Effector CD4-positive, alpha-beta T cell (primary cell): ENCODE results near the gene NFXL1.

ENCODE experiments used
- DNase-seq: peaks from one replicate; pipeline ENCODE4 v3.0.0-alpha.2; 2020

Gene NFXL1

DNA sequence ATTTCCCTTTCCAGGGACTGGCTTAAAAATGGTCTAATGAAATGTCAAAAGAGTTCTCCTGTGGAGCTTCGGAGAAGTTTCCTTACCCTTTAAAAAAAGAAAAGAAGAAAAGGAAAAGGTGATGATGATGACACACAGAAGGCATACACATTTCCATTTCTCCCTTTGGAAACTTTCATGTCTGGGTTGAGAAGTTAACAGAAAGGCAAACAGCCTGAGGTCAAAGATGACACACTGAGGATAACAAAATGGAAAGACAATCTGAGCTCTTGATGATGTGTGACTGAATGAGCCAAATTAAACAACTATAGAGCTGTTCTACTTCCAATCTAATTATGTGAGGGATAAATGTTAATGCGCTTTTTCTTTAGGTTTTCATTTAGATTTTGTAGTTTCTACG, 32.2 kb downstream of the NFXL1 start:
- DNase-seq, result no peak

GRCh38 chr4:47879458-47879857, 34.9 kb downstream of the NFXL1 start:
- DNase-seq, result no peak

- DNase-seq, result no peak
Observed at GRCh38 chr4:47876784-47877546, 37.4 kb downstream of the NFXL1 start.

- no peak for DNase-seq
Observed at GRCh38 chr4:47876310-47876709, 38.1 kb downstream of the NFXL1 start.

GRCh38 chr4:47873877-47874541, 40.4 kb downstream of the NFXL1 start:
- DNase-seq, result no peak

- DNase-seq, result no peak
Observed at GRCh38 chr4:47863486-47863885, 50.9 kb downstream of the NFXL1 start.

DNA sequence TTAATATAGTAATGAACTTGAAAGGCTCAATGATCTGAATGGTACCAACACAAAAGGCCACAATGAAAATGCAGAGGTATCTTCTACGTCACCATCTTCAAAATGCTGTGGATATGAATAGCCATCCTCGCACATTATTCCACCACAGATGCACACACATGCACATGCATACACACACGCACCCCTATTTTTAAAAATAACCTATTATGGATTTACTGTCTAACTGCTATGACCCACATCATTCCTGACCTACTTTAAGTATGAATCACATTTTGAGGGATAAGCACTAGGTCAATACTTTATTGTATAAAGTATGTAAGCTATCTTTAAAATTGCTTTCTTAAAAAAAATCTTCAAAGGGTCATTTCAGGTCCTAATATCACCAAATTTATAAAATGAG, 52.1 kb downstream of the NFXL1 start:
- no peak for DNase-seq

- DNase-seq, result no peak
Observed at GRCh38 chr4:47860305-47860704, 54.1 kb downstream of the NFXL1 start.

- no peak for DNase-seq
Observed at GRCh38 chr4:47858006-47858405, 56.4 kb downstream of the NFXL1 start.

DNA sequence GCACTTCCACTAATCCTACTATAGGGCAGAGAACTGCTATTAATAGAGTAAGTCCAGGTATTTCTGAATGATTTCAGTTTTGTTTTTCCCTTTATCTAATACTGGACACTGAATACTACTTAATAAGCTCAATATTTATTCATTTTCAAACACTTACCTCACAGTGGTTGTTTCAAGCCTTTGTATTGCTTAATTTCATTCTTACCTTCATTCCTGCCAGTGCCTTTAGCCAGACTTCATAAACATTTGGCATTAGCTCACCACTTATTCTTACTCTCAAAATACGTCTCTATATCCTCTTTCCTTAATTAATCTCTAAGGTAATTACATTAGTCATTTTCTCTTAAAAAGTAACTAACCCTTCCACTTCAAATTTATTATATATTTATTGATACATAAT, 57.7 kb downstream of the NFXL1 start:
- DNase-seq, result no peak

DNA sequence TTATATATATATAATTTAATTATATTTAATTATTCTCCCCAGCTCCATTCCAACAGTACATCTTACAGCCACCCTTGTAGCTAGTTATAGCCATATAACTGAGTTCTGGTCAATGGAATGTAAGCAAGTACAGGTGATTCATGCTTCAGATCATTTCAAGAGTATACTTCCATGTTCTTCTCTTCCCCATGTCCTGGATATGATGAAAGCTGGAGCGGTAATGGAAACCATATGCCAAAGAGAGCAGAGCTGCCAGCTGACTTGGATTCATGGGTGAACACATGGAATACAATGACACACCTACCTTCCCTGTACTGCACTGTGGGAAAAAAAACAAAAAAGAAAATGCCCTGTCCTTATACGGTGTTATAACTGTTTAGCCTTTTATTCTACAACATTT, 59.0 kb downstream of the NFXL1 start:
- DNase-seq, result no peak

GRCh38 chr4:47852136-47852535, 62.2 kb downstream of the NFXL1 start:
- DNase-seq, result no peak

- DNase-seq, result no peak
Observed at GRCh38 chr4:47849466-47849865, 64.9 kb downstream of the NFXL1 start.

GRCh38 chr4:47848041-47848440, 66.3 kb downstream of the NFXL1 start:
- no peak for DNase-seq

GRCh38 chr4:47842985-47843384, 71.4 kb downstream of the NFXL1 start:
- DNase-seq, result no peak

DNA sequence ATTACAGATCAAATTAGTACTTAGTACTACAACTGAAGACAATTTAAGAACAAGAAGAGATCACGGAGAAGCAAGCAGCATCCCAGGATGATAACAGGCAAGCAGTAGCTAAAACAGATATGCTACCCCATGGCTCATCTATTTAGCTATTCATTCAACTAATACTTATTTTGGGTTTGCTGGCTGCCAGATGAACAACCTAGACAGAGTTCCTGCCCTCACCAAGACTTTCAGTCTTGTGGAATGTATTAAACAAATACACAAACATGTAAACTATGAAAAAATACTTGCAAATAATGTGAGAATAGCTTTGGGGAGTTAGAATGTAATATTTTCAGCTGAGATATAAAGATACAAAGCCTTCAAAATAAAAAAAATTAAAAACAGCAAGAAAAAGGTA, 74.1 kb downstream of the NFXL1 start:
- DNase-seq, result no peak

DNA sequence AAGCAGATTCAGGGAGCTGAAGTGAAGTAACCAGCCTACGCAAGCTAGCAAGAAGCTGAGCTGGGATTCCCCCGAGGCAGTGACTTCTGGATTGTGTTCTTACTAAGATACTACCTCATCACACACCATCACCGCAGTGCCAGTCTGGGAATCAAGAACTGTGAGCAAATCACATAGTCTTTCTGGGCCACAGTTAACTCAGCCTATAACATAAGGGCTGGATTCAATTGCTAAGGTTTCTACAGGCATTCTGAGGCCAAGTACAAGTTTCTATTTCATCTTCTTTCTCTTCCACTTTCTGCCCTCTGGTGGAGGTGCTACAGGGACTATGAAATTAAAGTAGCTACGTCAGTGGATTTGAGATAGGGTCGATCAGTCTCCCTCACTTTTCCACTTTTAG, 75.1 kb downstream of the NFXL1 start:
- peak; percentile 11 for DNase-seq

GRCh38 chr4:47838445-47838844, 75.9 kb downstream of the NFXL1 start:
- DNase-seq, result no peak

DNA sequence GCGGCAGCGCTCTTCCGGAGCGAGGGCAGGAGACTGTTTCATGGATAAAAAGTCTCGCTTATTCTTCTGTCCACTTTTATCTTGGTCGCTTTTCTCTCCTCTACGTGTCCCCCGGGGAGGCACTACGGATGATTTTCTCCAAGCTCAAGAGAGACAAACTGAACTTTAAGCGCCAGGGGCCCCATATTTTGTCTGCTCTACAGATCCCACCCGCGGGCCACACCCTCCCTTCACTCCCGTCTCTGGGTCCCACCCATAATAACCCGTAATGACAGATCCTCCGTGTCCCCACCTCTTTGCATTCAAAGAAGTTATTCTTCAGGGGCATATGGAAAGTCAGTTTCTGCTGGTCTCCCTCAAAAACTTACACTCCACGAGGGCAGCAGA, 76.5 kb downstream of the NFXL1 start, which contains the start of gene CORIN:
TSS of gene CORIN (minus strand) at position 160 of the 387 bp plus-strand sequence. CDS start at position 42, 118 bp downstream.
- DNase-seq, result no peak

GRCh38 chr4:47837094-47837907, 77.1 kb downstream of the NFXL1 start:
- DNase-seq, result peak; percentile 30

DNA sequence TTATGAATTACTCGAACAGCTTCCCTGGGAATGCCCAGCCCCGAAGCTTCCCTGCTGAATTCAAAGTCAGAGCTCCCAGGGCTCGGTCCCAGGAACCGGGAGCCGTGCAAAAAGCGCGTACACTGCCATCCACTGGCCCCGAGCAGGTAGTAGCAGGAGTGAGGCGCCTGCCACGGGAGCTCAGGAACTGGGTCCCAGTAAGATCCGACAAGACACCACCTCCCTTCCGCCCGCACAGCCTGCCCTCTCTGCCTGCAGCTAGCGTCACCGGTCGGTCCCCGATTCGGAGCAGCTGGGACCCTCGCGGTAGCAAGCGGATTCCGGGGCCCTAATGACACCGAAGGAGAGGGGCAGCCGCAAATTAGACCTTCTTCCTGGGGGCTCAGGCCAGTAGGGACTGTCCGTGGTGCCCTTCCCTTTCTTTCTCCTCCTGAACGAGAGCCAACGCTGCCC, 77.7 kb downstream of the NFXL1 start:
- DNase-seq, result peak; percentile 26

- DNase-seq, result no peak
Observed at GRCh38 chr4:47835494-47835893, 78.9 kb downstream of the NFXL1 start.

GRCh38 chr4:47831026-47831679, 83.2 kb downstream of the NFXL1 start:
- DNase-seq, result no peak
